Fibroblast of pulmonary artery (primary cell): ENCODE results near the gene MYCBP.

Experiments
- DNase-seq: peaks from one replicate; pipeline ENCODE4 v3.0.0-alpha.2; 2010; ENCODE audit warnings: low read depth
- H3K4me3 ChIP-seq: replicated peaks from 2 replicates; pipeline ENCODE4 v1.5.1; 2011; ENCODE audit warnings: low read depth, mild to moderate bottlenecking, control low read depth, low read length, moderate library complexity
- TF ChIP-seq, protein P1 (sequence below): IDR thresholded peaks from 2 replicates; pipeline ENCODE4 v1.5.1; 2011; ENCODE audit warnings: mild to moderate bottlenecking, control low read depth, low read length, inconsistent platforms; ENCODE audit errors: missing control alignments

The MYCBP gene

DNA sequence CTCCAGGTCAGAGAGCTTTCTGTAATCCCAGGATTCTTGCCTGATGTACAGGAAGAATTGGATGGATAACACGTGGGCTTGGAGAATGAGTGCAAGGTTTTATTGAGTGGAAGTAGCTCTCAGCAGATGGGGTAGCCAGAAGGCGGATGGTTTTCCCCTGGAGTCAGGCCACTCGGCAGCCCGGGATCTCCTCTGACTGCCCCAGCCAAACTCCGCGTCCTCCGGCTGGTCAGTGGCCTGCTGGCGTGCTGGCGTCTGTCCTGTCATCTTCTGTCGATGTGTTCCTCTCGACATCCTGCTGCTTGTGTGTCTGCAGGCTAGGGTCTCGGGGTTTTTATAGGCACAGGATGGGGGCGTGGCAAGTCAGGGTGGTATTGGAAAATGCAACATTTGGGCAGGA is 35.7 kb upstream of the MYCBP start:
- H3K4me3 ChIP-seq, result no peak overlapping the region
- TF ChIP-seq, protein P1, sequence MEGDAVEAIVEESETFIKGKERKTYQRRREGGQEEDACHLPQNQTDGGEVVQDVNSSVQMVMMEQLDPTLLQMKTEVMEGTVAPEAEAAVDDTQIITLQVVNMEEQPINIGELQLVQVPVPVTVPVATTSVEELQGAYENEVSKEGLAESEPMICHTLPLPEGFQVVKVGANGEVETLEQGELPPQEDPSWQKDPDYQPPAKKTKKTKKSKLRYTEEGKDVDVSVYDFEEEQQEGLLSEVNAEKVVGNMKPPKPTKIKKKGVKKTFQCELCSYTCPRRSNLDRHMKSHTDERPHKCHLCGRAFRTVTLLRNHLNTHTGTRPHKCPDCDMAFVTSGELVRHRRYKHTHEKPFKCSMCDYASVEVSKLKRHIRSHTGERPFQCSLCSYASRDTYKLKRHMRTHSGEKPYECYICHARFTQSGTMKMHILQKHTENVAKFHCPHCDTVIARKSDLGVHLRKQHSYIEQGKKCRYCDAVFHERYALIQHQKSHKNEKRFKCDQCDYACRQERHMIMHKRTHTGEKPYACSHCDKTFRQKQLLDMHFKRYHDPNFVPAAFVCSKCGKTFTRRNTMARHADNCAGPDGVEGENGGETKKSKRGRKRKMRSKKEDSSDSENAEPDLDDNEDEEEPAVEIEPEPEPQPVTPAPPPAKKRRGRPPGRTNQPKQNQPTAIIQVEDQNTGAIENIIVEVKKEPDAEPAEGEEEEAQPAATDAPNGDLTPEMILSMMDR, result no peak
- no peak for DNase-seq

DNA sequence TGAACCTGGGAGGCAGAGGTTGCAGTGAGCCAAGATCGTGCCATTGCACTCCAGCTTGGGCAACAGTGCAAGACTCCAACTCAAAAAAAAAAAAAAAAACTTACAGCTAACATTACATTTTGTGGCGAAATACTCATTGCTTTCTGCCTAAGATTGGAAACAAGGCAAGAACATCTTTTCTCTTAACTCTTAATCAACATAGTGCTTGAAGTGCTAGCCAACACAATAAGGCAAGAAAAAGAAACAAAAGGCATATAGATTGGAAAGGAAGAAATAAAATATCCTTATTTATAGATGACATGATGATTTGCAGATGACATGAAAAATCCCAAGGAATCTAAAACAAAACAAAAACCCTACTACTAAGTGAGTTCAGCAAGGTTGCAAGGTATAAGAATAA is 32.8 kb upstream of the MYCBP start:
- TF ChIP-seq, protein P1, result no peak
- H3K4me3 ChIP-seq, result no peak overlapping the region
- DNase-seq, result no peak

DNA sequence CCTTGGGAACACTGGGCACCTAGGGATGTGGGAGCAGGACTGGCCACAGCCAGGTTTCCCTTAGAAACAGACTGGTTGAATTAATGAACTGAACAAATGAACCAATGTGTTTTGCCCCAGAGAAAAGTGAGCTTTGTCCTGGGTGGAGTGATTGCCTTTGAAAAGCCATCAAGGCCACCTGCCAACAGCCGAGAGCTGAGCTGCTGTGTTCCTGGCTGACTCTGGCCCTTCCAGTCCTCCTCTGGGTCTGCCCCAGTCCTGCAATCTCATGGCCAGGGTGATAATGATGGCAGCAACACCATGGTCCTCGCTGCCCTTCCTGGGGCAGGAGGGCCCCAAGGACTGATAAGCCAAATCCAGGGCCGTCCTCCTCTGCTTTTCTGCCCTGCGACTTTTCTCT is 26.4 kb upstream of the MYCBP start:
- no peak for DNase-seq
- TF ChIP-seq, protein P1, result no peak
- H3K4me3 ChIP-seq, result no peak overlapping the region

- no peak for DNase-seq
- TF ChIP-seq, protein P1, result no peak
- no peak overlapping the region for H3K4me3 ChIP-seq
Observed at GRCh38 chr1:38898653-38899230, 25.6 kb upstream of the MYCBP start.

- H3K4me3 ChIP-seq, result no peak overlapping the region
- TF ChIP-seq, protein P1, result no peak
- DNase-seq, result no peak
Observed at GRCh38 chr1:38896169-38896568, 23.0 kb upstream of the MYCBP start.

GRCh38 chr1:38892976-38893375 is 19.8 kb upstream of the MYCBP start:
- H3K4me3 ChIP-seq, result no peak overlapping the region
- TF ChIP-seq, protein P1, result no peak
- DNase-seq, result no peak

DNA sequence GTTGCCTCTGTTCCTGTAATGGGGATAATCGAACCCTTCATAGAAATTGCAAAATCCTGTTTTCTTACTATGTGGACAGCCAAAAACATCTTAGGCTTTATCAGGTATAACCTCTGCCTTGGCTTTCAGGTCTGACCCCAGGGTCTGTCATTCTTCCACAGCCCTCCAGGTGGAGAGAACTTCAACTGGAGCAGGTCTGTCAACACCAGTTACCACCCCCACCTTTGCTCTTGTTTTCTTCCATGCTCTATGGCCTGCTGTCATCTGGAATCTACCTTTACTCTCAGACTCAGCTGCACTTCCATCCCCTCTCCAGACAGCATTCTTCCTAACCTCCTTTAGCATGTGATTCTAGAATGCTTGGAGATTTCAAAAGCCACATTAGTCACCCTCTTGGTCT is 18.6 kb upstream of the MYCBP start:
- no peak overlapping the region for H3K4me3 ChIP-seq
- DNase-seq, result no peak
- TF ChIP-seq, protein P1, result no peak
